HEK293 (cell line): ENCODE measurements around the gene CLPSL2.

Experiments
- GLIS1 ChIP-seq: fragments of 450-650 bp; formaldehyde crosslinking; IDR thresholded peaks from 2 replicates; pipeline ENCODE4 v1.5.1; 2016; ENCODE audit warnings: missing biosample characterization, missing genetic modification characterization
- KLF16 ChIP-seq: fragments of 450-650 bp; formaldehyde crosslinking; IDR thresholded peaks from 2 replicates; pipeline ENCODE4 v1.5.1; 2017; ENCODE audit warnings: missing biosample characterization, missing genetic modification characterization
- RBAK ChIP-seq: fragments of 450-650 bp; formaldehyde crosslinking; IDR thresholded peaks from 2 replicates; pipeline ENCODE4 v1.5.1; 2016; ENCODE audit warnings: missing biosample characterization, missing genetic modification characterization
- ZBTB21 ChIP-seq: fragments of 450-650 bp; formaldehyde crosslinking; IDR thresholded peaks from 2 replicates; pipeline ENCODE4 v1.5.1; 2017; ENCODE audit warnings: missing biosample characterization, missing genetic modification characterization
- ZNF121 ChIP-seq: fragments of 450-650 bp; formaldehyde crosslinking; IDR thresholded peaks from 2 replicates; pipeline ENCODE4 v1.5.1; 2016; ENCODE audit warnings: missing biosample characterization, missing genetic modification characterization
- ZNF169 ChIP-seq: fragments of 450-650 bp; formaldehyde crosslinking; IDR thresholded peaks from 2 replicates; pipeline ENCODE4 v1.5.1; 2016; ENCODE audit warnings: missing biosample characterization, missing genetic modification characterization
- ZNF37A ChIP-seq: fragments of 450-650 bp; IDR thresholded peaks from 2 replicates; pipeline ENCODE4 v1.5.1; 2018; ENCODE audit warnings: missing biosample characterization, missing genetic modification characterization
- ZNF501 ChIP-seq: fragments of 450-650 bp; formaldehyde crosslinking; IDR thresholded peaks from 2 replicates; pipeline ENCODE4 v1.5.1; 2016; ENCODE audit warnings: missing biosample characterization, missing genetic modification characterization
- ZNF585B ChIP-seq: fragments of 450-650 bp; formaldehyde crosslinking; IDR thresholded peaks from 2 replicates; pipeline ENCODE4 v1.5.1; 2016; ENCODE audit warnings: missing biosample characterization, missing genetic modification characterization
- ZNF596 ChIP-seq: fragments of 450-650 bp; IDR thresholded peaks from 2 replicates; pipeline ENCODE4 v1.5.0; 2018; ENCODE audit warnings: missing biosample characterization, mild to moderate bottlenecking, missing genetic modification characterization, moderate library complexity
- ZNF626 ChIP-seq: fragments of 450-650 bp; sonication (Bioruptor Pico); formaldehyde crosslinking; IDR thresholded peaks from 2 replicates; pipeline ENCODE4 v1.5.1; 2018; ENCODE audit warnings: missing biosample characterization, missing genetic modification characterization, inconsistent platforms
- ZNF677 ChIP-seq: fragments of 450-650 bp; IDR thresholded peaks from 2 replicates; pipeline ENCODE4 v1.5.0; 2018; ENCODE audit warnings: missing biosample characterization, mild to moderate bottlenecking, missing genetic modification characterization, moderate library complexity
- ZNF747 ChIP-seq: fragments of 450-650 bp; formaldehyde crosslinking; IDR thresholded peaks from 2 replicates; pipeline ENCODE4 v1.5.1; 2016; ENCODE audit warnings: missing biosample characterization, missing genetic modification characterization
- ZNF76 ChIP-seq: fragments of 450-650 bp; formaldehyde crosslinking; IDR thresholded peaks from 2 replicates; pipeline ENCODE4; 2016; ENCODE audit warnings: low read depth, missing biosample characterization, missing genetic modification characterization, borderline replicate concordance
- ZNF785 ChIP-seq: fragments of 450-650 bp; formaldehyde crosslinking; IDR thresholded peaks from 2 replicates; pipeline ENCODE4 v1.5.1; 2016; ENCODE audit warnings: missing biosample characterization, missing genetic modification characterization
- TF ChIP-seq, protein P1 (sequence below): fragments of 450-650 bp; formaldehyde crosslinking; IDR thresholded peaks from 2 replicates; pipeline ENCODE4 v1.5.1; 2016; ENCODE audit warnings: missing biosample characterization, missing genetic modification characterization
- TF ChIP-seq, protein P2 (sequence below): fragments of 450-650 bp; formaldehyde crosslinking; IDR thresholded peaks from 2 replicates; pipeline ENCODE4 v1.5.1; 2016; ENCODE audit warnings: missing biosample characterization, missing genetic modification characterization
- TF ChIP-seq, protein P3 (sequence below): fragments of 450-650 bp; formaldehyde crosslinking; IDR thresholded peaks from 2 replicates; pipeline ENCODE4 v1.5.1; 2016; ENCODE audit warnings: missing biosample characterization, missing genetic modification characterization
- TF ChIP-seq, protein P4 (sequence below): fragments of 450-650 bp; formaldehyde crosslinking; conservative IDR thresholded peaks from 2 replicates; pipeline ENCODE4 v1.5.1; 2016; ENCODE audit warnings: low read depth, missing biosample characterization, missing genetic modification characterization
- TF ChIP-seq, protein P5 (sequence below): fragments of 450-650 bp; formaldehyde crosslinking; IDR thresholded peaks from 2 replicates; pipeline ENCODE4 v1.5.1; 2016; ENCODE audit warnings: missing biosample characterization, missing genetic modification characterization
- TF ChIP-seq, protein P6 (sequence below): fragments of 450-650 bp; formaldehyde crosslinking; IDR thresholded peaks from 2 replicates; pipeline ENCODE4 v1.5.1; 2016; ENCODE audit warnings: missing biosample characterization, missing genetic modification characterization
- TF ChIP-seq, protein P7 (sequence below): fragments of 450-650 bp; IDR thresholded peaks from 2 replicates; pipeline ENCODE4 v1.5.1; 2018; ENCODE audit warnings: missing biosample characterization, mild to moderate bottlenecking, missing genetic modification characterization
- TF ChIP-seq, protein P8 (sequence below): fragments of 450-650 bp; formaldehyde crosslinking; IDR thresholded peaks from 2 replicates; pipeline ENCODE4 v1.5.1; 2016; ENCODE audit warnings: missing biosample characterization, missing genetic modification characterization, borderline replicate concordance

CLPSL2 gene

DNA sequence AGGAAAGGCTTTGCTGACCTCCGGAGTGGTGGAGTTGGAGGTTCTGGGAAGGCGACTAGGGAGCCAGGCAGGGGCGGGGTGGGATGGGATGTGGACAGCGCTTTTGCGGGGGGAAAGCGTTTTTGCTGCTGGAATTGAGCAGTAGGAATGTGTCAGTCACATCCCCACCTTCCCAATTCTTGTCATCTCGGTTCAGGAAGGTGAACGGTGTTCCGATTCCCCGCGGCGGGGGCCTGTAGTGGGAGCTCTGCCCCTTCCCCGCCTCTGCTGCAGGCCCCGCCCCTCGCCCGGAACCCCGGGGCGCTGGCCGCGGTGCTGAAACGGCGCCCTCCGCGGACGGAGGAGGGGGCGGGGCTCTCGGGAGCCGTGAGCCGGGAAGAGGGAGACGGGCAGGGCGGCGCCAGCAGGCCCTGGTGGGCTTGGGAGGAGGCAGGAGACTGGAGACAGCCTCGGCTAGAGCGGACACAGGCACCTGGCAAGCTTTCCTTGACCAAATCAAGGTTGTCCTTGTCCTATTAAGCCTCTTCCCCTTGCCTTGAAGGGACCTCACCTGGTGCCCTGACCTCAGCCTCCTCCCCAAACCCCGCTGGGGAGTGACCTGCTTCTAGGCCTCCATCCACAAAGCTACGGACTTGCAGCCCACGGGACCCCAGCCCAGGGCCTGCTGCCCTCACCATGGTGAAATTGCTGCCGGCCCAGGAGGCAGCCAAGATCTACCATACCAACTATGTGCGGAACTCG is 28.8 kb downstream of the CLPSL2 start, which contains the start of gene LHFPL5 (continued):
- TF ChIP-seq ZNF76 (tag by site-specific recombination) (peak; percentile 54; the same call in 1 of the 2 replicates), ZNF785 (tag by site-specific recombination) (no peak), ZNF747 (tag by site-specific recombination) (no peak), ZNF121 (tag by site-specific recombination) (no peak), ZNF596 (tag by site-specific recombination) (no peak), RBAK (no peak), ZNF501 (tag by site-specific recombination) (no peak), ZNF37A (tag by site-specific recombination) (no peak), KLF16 (tag by site-specific recombination) (0 out of 2 replicates have a peak, but pooled peaks have one; percentile 21), ZNF169 (tag by site-specific recombination) (no peak), ZNF677 (tag by site-specific recombination) (no peak), ZNF626 (no peak), GLIS1 (tag by site-specific recombination) (peak; percentile 18; the same call in 1 of the 2 replicates), ZNF585B (tag by site-specific recombination) (no peak), ZBTB21 (tag by site-specific recombination) (no peak)
- TF ChIP-seq, protein P1, sequence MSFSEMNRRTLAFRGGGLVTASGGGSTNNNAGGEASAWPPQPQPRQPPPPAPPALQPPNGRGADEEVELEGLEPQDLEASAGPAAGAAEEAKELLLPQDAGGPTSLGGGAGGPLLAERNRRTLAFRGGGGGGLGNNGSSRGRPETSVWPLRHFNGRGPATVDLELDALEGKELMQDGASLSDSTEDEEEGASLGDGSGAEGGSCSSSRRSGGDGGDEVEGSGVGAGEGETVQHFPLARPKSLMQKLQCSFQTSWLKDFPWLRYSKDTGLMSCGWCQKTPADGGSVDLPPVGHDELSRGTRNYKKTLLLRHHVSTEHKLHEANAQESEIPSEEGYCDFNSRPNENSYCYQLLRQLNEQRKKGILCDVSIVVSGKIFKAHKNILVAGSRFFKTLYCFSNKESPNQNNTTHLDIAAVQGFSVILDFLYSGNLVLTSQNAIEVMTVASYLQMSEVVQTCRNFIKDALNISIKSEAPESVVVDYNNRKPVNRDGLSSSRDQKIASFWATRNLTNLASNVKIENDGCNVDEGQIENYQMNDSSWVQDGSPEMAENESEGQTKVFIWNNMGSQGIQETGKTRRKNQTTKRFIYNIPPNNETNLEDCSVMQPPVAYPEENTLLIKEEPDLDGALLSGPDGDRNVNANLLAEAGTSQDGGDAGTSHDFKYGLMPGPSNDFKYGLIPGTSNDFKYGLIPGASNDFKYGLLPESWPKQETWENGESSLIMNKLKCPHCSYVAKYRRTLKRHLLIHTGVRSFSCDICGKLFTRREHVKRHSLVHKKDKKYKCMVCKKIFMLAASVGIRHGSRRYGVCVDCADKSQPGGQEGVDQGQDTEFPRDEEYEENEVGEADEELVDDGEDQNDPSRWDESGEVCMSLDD: no peak
- TF ChIP-seq, protein P2, sequence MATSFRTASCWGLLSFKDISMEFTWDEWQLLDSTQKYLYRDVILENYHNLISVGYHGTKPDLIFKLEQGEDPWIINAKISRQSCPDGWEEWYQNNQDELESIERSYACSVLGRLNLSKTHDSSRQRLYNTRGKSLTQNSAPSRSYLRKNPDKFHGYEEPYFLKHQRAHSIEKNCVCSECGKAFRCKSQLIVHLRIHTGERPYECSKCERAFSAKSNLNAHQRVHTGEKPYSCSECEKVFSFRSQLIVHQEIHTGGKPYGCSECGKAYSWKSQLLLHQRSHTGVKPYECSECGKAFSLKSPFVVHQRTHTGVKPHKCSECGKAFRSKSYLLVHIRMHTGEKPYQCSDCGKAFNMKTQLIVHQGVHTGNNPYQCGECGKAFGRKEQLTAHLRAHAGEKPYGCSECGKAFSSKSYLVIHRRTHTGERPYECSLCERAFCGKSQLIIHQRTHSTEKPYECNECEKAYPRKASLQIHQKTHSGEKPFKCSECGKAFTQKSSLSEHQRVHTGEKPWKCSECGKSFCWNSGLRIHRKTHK: no peak
- TF ChIP-seq, protein P3, sequence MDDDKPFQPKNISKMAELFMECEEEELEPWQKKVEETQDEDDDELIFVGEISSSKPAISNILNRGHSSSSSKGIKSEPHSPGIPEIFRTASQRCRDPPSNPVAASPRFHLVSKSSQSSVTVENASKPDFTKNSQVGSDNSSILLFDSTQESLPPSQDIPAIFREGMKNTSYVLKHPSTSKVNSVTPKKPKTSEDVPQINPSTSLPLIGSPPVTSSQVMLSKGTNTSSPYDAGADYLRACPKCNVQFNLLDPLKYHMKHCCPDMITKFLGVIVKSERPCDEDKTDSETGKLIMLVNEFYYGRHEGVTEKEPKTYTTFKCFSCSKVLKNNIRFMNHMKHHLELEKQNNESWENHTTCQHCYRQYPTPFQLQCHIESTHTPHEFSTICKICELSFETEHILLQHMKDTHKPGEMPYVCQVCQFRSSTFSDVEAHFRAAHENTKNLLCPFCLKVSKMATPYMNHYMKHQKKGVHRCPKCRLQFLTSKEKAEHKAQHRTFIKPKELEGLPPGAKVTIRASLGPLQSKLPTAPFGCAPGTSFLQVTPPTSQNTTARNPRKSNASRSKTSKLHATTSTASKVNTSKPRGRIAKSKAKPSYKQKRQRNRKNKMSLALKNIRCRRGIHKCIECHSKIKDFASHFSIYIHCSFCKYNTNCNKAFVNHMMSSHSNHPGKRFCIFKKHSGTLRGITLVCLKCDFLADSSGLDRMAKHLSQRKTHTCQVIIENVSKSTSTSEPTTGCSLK (tag by site-specific recombination): no peak
- TF ChIP-seq, protein P4, sequence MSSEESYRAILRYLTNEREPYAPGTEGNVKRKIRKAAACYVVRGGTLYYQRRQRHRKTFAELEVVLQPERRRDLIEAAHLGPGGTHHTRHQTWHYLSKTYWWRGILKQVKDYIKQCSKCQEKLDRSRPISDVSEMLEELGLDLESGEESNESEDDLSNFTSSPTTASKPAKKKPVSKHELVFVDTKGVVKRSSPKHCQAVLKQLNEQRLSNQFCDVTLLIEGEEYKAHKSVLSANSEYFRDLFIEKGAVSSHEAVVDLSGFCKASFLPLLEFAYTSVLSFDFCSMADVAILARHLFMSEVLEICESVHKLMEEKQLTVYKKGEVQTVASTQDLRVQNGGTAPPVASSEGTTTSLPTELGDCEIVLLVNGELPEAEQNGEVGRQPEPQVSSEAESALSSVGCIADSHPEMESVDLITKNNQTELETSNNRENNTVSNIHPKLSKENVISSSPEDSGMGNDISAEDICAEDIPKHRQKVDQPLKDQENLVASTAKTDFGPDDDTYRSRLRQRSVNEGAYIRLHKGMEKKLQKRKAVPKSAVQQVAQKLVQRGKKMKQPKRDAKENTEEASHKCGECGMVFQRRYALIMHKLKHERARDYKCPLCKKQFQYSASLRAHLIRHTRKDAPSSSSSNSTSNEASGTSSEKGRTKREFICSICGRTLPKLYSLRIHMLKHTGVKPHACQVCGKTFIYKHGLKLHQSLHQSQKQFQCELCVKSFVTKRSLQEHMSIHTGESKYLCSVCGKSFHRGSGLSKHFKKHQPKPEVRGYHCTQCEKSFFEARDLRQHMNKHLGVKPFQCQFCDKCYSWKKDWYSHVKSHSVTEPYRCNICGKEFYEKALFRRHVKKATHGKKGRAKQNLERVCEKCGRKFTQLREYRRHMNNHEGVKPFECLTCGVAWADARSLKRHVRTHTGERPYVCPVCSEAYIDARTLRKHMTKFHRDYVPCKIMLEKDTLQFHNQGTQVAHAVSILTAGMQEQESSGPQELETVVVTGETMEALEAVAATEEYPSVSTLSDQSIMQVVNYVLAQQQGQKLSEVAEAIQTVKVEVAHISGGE: no peak
- TF ChIP-seq, protein P5, sequence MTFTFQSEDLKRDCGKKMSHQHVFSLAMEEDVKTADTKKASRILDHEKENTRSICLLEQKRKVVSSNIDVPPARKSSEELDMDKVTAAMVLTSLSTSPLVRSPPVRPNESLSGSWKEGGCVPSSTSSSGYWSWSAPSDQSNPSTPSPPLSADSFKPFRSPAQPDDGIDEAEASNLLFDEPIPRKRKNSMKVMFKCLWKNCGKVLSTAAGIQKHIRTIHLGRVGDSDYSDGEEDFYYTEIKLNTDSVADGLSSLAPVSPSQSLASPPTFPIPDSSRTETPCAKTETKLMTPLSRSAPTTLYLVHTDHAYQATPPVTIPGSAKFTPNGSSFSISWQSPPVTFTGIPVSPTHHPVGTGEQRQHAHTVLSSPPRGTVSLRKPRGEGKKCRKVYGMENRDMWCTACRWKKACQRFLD (tag by site-specific recombination): no peak
- TF ChIP-seq, protein P6, sequence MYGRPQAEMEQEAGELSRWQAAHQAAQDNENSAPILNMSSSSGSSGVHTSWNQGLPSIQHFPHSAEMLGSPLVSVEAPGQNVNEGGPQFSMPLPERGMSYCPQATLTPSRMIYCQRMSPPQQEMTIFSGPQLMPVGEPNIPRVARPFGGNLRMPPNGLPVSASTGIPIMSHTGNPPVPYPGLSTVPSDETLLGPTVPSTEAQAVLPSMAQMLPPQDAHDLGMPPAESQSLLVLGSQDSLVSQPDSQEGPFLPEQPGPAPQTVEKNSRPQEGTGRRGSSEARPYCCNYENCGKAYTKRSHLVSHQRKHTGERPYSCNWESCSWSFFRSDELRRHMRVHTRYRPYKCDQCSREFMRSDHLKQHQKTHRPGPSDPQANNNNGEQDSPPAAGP: 0 out of 2 replicates have a peak, but pooled peaks have one; percentile 40
- TF ChIP-seq, protein P7, sequence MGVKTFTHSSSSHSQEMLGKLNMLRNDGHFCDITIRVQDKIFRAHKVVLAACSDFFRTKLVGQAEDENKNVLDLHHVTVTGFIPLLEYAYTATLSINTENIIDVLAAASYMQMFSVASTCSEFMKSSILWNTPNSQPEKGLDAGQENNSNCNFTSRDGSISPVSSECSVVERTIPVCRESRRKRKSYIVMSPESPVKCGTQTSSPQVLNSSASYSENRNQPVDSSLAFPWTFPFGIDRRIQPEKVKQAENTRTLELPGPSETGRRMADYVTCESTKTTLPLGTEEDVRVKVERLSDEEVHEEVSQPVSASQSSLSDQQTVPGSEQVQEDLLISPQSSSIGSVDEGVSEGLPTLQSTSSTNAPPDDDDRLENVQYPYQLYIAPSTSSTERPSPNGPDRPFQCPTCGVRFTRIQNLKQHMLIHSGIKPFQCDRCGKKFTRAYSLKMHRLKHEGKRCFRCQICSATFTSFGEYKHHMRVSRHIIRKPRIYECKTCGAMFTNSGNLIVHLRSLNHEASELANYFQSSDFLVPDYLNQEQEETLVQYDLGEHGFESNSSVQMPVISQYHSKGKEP (tag by site-specific recombination): no peak
- TF ChIP-seq, protein P8, sequence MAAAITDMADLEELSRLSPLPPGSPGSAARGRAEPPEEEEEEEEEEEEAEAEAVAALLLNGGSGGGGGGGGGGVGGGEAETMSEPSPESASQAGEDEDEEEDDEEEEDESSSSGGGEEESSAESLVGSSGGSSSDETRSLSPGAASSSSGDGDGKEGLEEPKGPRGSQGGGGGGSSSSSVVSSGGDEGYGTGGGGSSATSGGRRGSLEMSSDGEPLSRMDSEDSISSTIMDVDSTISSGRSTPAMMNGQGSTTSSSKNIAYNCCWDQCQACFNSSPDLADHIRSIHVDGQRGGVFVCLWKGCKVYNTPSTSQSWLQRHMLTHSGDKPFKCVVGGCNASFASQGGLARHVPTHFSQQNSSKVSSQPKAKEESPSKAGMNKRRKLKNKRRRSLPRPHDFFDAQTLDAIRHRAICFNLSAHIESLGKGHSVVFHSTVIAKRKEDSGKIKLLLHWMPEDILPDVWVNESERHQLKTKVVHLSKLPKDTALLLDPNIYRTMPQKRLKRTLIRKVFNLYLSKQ (tag by site-specific recombination): no peak
